ENCODE results near the gene ZW10.
"Not testable (repeated sequence)": the region's sequence is repeated elsewhere in the genome, so short reads cannot be mapped to it uniquely, and the experiment has no call there.

ZW10 gene

DNA sequence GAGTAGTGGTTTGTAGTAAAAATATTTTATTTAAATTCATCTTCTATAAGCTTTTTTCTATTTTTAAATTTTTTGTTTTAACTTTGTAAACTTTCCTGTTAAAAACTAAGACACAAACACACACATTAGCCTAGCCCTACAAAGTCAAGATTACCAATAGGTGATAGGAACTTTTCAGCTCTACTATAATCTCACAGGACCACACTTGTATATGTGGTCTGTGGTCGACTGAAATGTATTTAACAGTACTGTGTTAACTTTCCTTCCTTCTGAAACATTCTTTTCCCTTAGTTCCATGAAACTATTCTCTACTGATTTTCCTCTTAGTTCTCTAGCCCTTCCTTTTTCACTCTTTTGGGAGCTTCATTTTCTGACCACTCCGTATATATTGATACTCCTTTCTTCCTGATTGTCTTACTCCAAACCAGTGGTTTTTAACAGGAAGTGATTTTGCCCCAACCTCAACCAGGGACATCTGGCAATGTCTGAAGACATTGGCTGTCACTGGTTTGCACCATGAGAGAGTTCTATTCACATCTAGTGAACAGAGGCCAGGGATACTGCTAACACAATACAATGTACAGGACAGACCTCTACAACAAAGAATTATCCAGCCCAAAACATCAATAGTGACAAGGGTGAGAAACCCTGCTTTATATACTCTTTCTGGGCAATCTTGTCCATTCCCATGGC is 8.8 kb downstream of the ZW10 start:
- no peak for DNase-seq (ENCODE audit: extremely low read depth in 1 of 2, low read depth in 1 of 2)

DNA sequence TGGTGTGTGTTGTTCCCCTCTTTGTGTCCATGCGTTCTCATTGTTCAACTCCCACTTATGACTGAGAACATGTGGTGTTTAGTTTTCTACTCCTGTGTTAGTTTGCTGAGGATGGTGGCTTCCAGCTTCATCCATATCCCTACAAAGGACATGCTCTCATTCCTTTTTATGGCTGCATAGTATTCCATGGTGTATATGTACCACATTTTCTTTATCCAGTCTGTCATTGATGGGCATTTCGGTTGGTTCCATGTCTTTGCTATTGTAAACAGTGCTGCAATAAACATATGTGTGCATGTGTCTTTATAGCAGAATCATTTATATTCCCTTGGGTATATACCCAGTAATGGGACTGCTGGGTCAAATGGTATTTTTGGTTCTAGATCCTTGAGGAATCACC is 10.5 kb downstream of the ZW10 start:
- not testable (repeated sequence) for DNase-seq (ENCODE audit: extremely low read depth in 1 of 2, low read depth in 1 of 2)

DNA sequence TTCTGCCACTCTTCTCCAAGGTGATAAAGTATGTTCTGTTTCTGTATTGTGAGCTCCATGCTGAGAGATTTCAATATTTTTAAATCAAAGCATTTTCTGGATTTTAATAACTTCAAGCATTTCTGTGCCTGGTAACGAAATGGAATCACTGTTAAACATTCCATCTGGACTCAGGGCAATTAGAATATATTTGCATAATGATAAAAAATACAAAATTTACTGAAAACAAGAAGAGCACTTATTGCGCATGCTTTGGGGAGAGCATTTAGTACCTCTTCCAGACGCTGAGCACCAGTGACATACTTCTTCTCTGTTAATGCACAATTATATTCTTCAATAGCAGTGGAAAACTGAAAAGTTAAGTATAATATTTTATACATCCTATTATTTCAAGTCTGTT is 13.3 kb downstream of the ZW10 start:
- no peak for DNase-seq (ENCODE audit: extremely low read depth in 1 of 2, low read depth in 1 of 2)

DNA sequence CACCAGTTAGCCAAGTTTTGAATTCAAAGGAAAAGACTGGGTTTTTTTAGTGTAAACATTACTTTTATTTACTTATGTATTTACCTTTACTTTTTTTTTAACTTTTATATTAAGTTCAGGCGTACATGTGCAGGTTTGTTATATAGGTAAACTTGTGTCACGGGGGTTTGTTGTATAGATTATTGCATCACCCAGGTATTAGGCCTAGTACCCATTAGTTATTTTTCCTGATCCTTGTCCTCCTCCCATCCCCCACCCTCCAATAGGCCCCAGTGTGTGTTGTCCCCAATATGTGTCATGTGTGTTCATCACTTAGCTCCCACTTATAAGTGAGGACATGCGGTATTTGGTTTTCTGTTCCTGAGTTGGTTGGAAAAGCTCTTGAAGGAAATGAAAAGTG is 20.6 kb downstream of the ZW10 start:
- no peak for DNase-seq (ENCODE audit: extremely low read depth in 1 of 2, low read depth in 1 of 2)

DNA sequence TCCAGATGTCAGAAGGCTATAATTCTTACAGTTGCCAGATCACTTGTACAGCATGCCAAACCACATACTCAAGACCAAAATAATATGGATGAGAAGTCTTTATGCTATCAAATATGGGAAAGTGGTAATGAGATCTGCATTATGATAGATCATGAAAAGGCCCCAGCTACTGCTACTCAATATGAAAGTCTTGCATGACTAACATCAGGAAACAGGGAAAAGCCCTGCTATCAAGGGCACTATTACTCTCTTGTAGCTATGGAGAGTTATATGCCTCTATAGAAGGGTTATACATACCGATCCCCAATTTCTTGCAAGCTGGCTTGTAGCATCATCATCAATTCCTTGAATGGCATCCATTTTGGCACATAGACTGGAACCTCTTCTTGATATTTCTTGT is 37.2 kb downstream of the ZW10 start:
- DNase-seq (ENCODE audit: extremely low read depth in 1 of 2, low read depth in 1 of 2), result no peak

DNA sequence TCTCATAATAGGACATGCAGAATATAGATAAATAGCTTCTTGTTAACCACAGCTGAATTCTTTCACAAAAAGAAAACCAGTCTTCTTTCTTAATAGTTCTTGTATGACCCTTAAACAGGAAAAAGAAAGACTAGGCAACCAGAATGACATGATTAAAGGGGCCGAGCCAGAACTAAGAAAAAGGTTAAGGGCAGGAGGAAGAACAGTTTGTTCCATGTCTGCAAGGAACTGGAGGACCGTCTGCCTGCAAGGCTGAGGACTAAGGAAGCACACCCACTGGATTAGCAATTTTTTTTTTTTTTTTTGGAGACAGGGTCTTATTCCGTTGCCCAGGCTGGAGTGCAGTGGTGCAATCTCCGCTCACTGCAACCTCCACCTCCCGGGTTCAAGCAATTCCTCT is 41.4 kb downstream of the ZW10 start:
- DNase-seq (ENCODE audit: extremely low read depth in 1 of 2, low read depth in 1 of 2), result no peak

GRCh38 chr11:113730887-113731726 is 42.4 kb downstream of the ZW10 start:
- DNase-seq (ENCODE audit: extremely low read depth in 1 of 2, low read depth in 1 of 2), result no peak

- no peak for DNase-seq (ENCODE audit: extremely low read depth in 1 of 2, low read depth in 1 of 2)
Observed at GRCh38 chr11:113729456-113729855, 44.0 kb downstream of the ZW10 start.

DNA sequence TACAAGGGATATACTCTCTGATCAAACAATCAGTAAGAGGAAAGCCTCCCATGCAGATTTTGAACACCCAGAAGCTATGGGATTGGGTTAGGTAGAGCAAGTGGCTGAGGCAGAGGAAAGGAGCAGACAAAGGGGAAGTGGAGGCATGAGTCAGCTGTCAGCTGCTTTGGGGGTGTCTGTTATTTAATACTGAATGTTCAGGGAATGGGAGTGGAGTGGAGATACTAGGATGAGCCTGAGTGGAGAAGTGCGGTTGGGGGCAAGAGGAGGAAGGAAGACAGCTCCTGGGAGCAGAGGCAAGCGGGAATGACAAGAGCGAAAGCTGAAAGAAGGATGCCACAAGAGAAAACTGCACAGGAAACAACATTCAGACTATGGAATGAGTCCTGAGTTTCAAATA is 44.7 kb downstream of the ZW10 start:
- no peak for DNase-seq (ENCODE audit: extremely low read depth in 1 of 2, low read depth in 1 of 2)

- DNase-seq (ENCODE audit: extremely low read depth in 1 of 2, low read depth in 1 of 2), result no peak
Observed at GRCh38 chr11:113725913-113726312, 47.6 kb downstream of the ZW10 start.

DNA sequence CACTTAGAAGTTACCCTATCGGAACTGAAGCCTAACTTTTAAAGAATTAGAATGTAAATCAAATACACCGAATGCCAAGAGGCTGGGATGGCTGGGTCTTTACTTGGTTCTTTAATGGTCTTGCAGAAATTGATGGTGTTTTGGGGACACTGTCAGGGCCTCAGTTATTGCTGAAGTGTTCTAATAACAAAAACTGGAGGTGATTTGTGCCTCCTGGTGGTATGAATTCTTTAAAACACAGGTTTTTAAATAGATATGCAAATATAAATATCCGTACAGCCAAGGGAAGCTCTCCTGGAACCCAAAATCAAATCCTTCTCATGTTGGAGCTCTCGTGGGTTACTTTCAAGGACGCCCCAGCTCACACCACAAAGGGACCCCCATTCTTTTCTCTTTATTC is 48.1 kb downstream of the ZW10 start:
- DNase-seq (ENCODE audit: extremely low read depth in 1 of 2, low read depth in 1 of 2), result no peak

DNA sequence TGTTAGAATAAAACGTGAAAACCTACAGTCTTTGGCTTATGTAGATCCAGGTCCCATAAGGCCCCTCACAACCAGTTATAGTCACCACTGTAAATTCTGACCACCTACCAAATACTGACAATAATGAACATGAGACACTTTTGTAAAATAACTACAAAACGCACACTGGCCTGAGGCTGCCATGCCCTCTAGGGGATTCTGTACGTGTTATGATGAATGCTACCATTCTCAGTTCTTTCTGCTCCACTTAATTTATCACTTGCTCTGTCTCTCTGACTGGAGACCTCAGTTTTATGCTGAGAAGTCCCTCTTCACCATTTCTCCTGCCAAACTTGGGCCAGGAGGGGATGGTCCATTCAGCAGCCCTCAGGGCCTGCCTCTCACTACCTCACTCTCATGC is 48.7 kb downstream of the ZW10 start:
- no peak for DNase-seq (ENCODE audit: extremely low read depth in 1 of 2, low read depth in 1 of 2)

GRCh38 chr11:113723787-113724186 is 49.7 kb downstream of the ZW10 start:
- DNase-seq (ENCODE audit: extremely low read depth in 1 of 2, low read depth in 1 of 2), result no peak

- no peak for DNase-seq (ENCODE audit: extremely low read depth in 1 of 2, low read depth in 1 of 2)
Observed at GRCh38 chr11:113722934-113723333, 50.6 kb downstream of the ZW10 start.

- no peak for DNase-seq (ENCODE audit: extremely low read depth in 1 of 2, low read depth in 1 of 2)
Observed at GRCh38 chr11:113722221-113722620, 51.3 kb downstream of the ZW10 start.

GRCh38 chr11:113721462-113722066 is 51.9 kb downstream of the ZW10 start:
- DNase-seq (ENCODE audit: extremely low read depth in 1 of 2, low read depth in 1 of 2), result no peak

- not testable (repeated sequence) for DNase-seq (ENCODE audit: extremely low read depth in 1 of 2, low read depth in 1 of 2)
Observed at GRCh38 chr11:113720478-113720877, 53.0 kb downstream of the ZW10 start.

GRCh38 chr11:113715882-113716625 is 57.4 kb downstream of the ZW10 start:
- DNase-seq (ENCODE audit: extremely low read depth in 1 of 2, low read depth in 1 of 2), result no peak

DNA sequence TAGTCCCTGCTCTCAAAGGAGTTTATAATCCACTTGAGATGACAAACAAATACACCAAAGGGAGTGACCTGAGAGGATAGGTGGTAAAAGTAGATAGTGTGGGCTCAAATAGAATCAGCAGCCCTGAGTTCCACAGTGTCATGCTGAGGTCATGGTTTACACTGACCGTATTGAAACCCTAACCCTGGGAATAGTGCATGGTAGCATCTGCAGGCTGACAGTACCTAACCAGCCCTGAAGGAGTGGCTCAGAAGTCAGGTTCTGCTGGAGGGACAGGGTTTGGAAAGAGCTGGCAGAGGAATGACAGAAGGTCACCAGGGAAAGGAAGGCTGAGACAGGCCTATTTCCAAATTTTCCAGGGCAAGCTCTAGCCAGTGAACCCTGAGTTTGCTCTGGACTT is 58.2 kb downstream of the ZW10 start:
- DNase-seq (ENCODE audit: extremely low read depth in 1 of 2, low read depth in 1 of 2), result no peak

DNA sequence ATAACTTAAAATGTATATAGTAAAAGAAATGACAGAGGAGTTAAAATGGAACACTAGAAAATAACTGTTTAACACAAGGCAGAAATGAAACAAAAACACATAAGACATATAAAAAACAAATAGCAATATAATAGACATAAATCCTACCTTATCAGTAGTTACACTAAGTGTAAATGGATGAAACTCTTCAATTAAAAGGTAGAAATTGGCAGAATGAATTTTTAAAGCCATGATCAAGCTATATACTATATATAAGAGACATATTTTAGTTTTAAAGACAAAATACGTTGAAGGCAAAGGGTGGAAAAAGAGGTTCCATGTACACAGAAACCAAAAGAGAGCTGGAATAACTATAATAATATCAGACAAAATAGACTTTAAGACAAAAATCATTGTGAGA is 62.5 kb downstream of the ZW10 start:
- DNase-seq (ENCODE audit: extremely low read depth in 1 of 2, low read depth in 1 of 2), result no peak
